Pancreas (tissue), 10 donors: ENCODE measurements around the gene MORC4. TPM values are rescaled to one million over a fixed set of nuclear protein-coding genes. Genes with fewer than 3 reads are reported as not detected.
A peak's percentile ranks its signal among the peaks of the same experiment; 100 is the strongest.

Source experiments
- ATAC-seq, 4 donors: fragments of 200-7000 bp; cut with Tn5 transposase; one replicate each; pipeline versions ENCODE4 v1.8.0 to v1.9.1; 2020; ENCODE audit warnings: mild to moderate bottlenecking in 4 of 4, moderate library complexity in 4 of 4
- DNase-seq, 6 donors: peaks; one replicate each; pipeline ENCODE4 v3.0.0-alpha.2; 2020
- FAIRE-seq: peaks from 2 replicates; lab custom pipeline; 2012; peaks lifted over from hg19 to GRCh38; lab: Jason Lieb, UNC
- H3K27ac ChIP-seq, 4 donors: fragments of 200-600 bp; sonication (generic); 1 replicate in 3 of 4; 2 replicates in 1 of 4; pipeline versions ENCODE4 v1.5.0 to v1.8.0; 2020
- H3K27me3 ChIP-seq, 4 donors: fragments of 200-600 bp; one replicate each; pipeline ENCODE4 v1.8.0; 2021
- H3K36me3 ChIP-seq, 3 donors: fragments of 200-600 bp; sonication (generic) in 1 of 3; one replicate each; pipeline versions ENCODE4 v1.5.0 to v1.8.0; 2020 to 2021
- H3K4me1 ChIP-seq, 3 donors: fragments of 200-600 bp; one replicate each; pipeline ENCODE4 v1.8.0; 2021
- H3K4me3 ChIP-seq, 4 donors: fragments of 200-600 bp; sonication (generic) in 2 of 4; one replicate each; pipeline versions ENCODE4 v1.5.0 to v1.8.0; 2020 to 2021
- H3K9me3 ChIP-seq, 4 donors: fragments of 200-600 bp; one replicate each; pipeline ENCODE4 v1.8.0; 2021
- CTCF ChIP-seq, 4 donors: fragments of 200-600 bp; sonication (generic) in 3 of 4; IDR thresholded peaks; one replicate each; pipeline versions ENCODE4 v1.5.0 to v1.8.0; 2021; ENCODE audit warnings: antibody characterized with exemption in 4 of 4
- WGBS, 2 donors: extraction: QIAGEN DNeasy Blood & Tissue Kit; methylation state at CpG; one replicate each; pipeline ENCODE4 v1.1.7; 2013; 5-methylcytosine and 5-hydroxymethylcytosine counted together
- intact Hi-C, 3 donors: fragments of 100-400 bp; cut with DNase I; formaldehyde crosslinking; loops; one replicate each; pipeline versions ENCODE4 v1.11.1 to v1.14.2; 2022
- polyA plus RNA-seq, 2 donors: library from polyadenylated mRNA; stranded (reverse); fragments of 200-250 nt; gene quantifications; one replicate each; pipeline ENCODE4 v1.2.3, GENCODE V29; 2013
- total RNA-seq, 6 donors: library from RNA; stranded (reverse); fragmentation: NEBNext Ultra II Directional in 4 of 6; extraction: Animal tissue kit (Norgen Biotek cat#: 25700) in 4 of 6; gene quantifications; one replicate each; pipeline versions ENCODE4 v1.2.1 to v1.2.4, GENCODE V29; 2021 to 2023
- donor health status: healthy with polysubstance abuse.
- donor health status: DM: no; HTN: no; CAD: no; lungs with moderate emphysema.
- donor health status: DM: no; HTN: no; CAD: no.
- donor health status: control.
- donor health status: control.
- donor health status: Bipolar disorder and iron deficiency.
- donor health status: DM: yes; HTN: yes; CAD: no.
- donor health status: DM: no; HTN: no; CAD: no.
- donor health status: DM: no; HTN: no; CAD: no.
- donor health status: DM: yes; HTN: yes; CAD: no.

The MORC4 gene
- total and polyA plus RNA-seq, 8 donors, result 5.4 to 12.6 (median 9.9) TPM

- peaks cover 0 to 3% (median 0%) of the 10 kb centered on the region in 4 donors for H3K27me3 ChIP-seq
- H3K36me3 ChIP-seq, result no peaks in the 10 kb centered on the region
- DNase-seq, result no peak
- H3K4me3 ChIP-seq, result no peak overlapping the region
- FAIRE-seq, result no peak
- ATAC-seq, result no peak
- H3K27ac ChIP-seq, result no peak overlapping the region
- no peaks in the 10 kb centered on the region for H3K4me1 ChIP-seq
- 32 to 88% methylated on average over 1 of the region's 1 CpG for WGBS, 2 donors
- no peak for TF ChIP-seq CTCF (IDR thresholded peaks at IDR 0.05)
- intact Hi-C loops, result no loop called here
- H3K9me3 ChIP-seq, result no peaks in the 10 kb centered on the region
Measured at GRCh38 chrX:106964290-106964689, 35.7 kb downstream of the MORC4 start.

- FAIRE-seq, result no peak
- Histone ChIP-seq H3K4me1 (no peaks in the 10 kb centered on the region), H3K36me3 (no peaks in the 10 kb centered on the region), H3K4me3 (no peak overlapping the region), H3K27me3 (peaks cover 0 to 3% (median 0%) of the 10 kb centered on the region in 4 donors), H3K27ac (no peak overlapping the region), H3K9me3 (no peaks in the 10 kb centered on the region)
- intact Hi-C loops, result no loop called here
- DNase-seq, result no peak
- TF ChIP-seq CTCF (IDR thresholded peaks at IDR 0.05), result no peak
- no peak for ATAC-seq
Measured at GRCh38 chrX:106963111-106963510, 36.9 kb downstream of the MORC4 start.

- Histone ChIP-seq H3K9me3 (no peaks in the 10 kb centered on the region), H3K36me3 (no peaks in the 10 kb centered on the region), H3K4me1 (no peaks in the 10 kb centered on the region), H3K4me3 (no peak overlapping the region), H3K27me3 (peaks cover 0 to 3% (median 0%) of the 10 kb centered on the region in 4 donors), H3K27ac (no peak overlapping the region)
- no peak for FAIRE-seq
- WGBS, 2 donors, result 50 to 53% methylated on average over 2 of the region's 2 CpGs
- DNase-seq, result no peak
- ATAC-seq, result peak; percentile 60 to 92 (median 84)
- TF ChIP-seq CTCF (IDR thresholded peaks at IDR 0.05), result peak in 1 of 4 donors; percentile 13
- intact Hi-C loops, result loop anchor here in 1 of 3 donors (10.0 kb wide), 1 partner anchor 65 kb away; no protein-coding TSS in a partner anchor
Measured at GRCh38 chrX:106959901-106960300, 40.1 kb downstream of the MORC4 start.

- H3K4me1 ChIP-seq, result no peaks in the 10 kb centered on the region
- WGBS, 2 donors, result 55 to 65% methylated on average over 1 of the region's 1 CpG
- no peaks in the 10 kb centered on the region for H3K9me3 ChIP-seq
- no peak overlapping the region for H3K27ac ChIP-seq
- no peak for DNase-seq
- no peak for FAIRE-seq
- intact Hi-C loops, result loop anchor here in 1 of 3 donors (10.0 kb wide), 1 partner anchor 63 kb away; no protein-coding TSS in a partner anchor
- H3K27me3 ChIP-seq, result peaks cover 0 to 3% (median 0%) of the 10 kb centered on the region in 4 donors
- no peak overlapping the region for H3K4me3 ChIP-seq
- no peak for ATAC-seq
- no peak for TF ChIP-seq CTCF (IDR thresholded peaks at IDR 0.05)
- no peaks in the 10 kb centered on the region for H3K36me3 ChIP-seq
Measured at GRCh38 chrX:106957856-106958255, 42.2 kb downstream of the MORC4 start.

- H3K27me3 ChIP-seq, result no peaks in the 10 kb centered on the region
Measured at GRCh38 chrX:106955004-106955772, 44.8 kb downstream of the MORC4 start.

More at GRCh38 chrX:106955004-106955772, 44.8 kb downstream of the MORC4 start:
- Histone ChIP-seq H3K27ac (no peak overlapping the region), H3K4me3 (no peak overlapping the region), H3K36me3 (no peaks in the 10 kb centered on the region), H3K9me3 (no peaks in the 10 kb centered on the region), H3K4me1 (no peaks in the 10 kb centered on the region)
- TF ChIP-seq CTCF (IDR thresholded peaks at IDR 0.05), result no peak
- intact Hi-C loops, result loop anchor here in 1 of 3 donors (10.0 kb wide), 1 partner anchor 60 kb away; no protein-coding TSS in a partner anchor
- ATAC-seq, result no peak
- no peak for DNase-seq
- WGBS, 2 donors, result 52 to 72% methylated on average over 1 of the region's 1 CpG
- no peak for FAIRE-seq
